Fibroblast of skin of scalp (primary cell): Measurements from ENCODE around the gene MAPK12.

ENCODE experiments used
- DNase-seq: peaks from one replicate; pipeline ENCODE4 v3.0.0-alpha.2; 2013

Gene MAPK12

DNA sequence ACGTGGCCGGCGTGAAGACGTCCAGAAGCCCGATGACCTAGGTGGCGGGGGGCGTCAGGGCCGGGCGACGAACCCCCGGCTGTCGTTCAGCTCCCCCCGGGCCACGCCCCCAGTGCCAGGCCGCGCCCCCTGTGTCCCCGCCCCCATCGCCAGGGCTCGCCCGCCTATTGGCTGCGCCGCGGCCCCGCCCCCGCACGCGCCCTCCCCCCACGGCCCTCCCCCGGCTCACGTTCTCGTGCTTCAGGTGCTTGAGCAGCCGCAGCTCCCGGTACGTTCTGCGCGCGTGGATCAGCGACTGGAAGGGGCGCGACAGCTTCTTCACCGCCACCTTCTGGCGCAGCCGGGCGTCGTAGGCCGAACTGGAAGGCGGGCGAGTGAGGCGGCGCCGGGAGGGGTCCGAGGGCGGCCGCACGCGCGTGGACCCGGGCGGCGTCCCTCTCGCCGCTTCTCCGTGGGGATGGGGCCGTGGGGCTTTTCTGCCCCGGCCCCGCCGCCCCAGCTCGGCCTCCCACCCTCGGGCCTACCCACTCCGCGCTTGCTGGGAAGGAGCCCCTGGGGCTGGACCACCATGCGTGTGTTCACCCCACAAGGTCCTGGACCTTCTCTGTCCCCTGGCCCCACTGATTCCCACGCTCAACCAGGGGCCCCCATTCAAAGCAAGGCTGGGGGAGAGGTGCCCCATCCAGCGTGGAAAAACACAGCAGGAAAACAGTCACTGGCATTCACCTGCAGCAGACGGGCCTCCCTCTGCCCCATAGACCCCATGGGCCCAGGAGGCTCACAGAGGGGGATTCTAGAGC, 6.3 kb upstream of the MAPK12 start:
- peak; percentile 62 for DNase-seq

DNA sequence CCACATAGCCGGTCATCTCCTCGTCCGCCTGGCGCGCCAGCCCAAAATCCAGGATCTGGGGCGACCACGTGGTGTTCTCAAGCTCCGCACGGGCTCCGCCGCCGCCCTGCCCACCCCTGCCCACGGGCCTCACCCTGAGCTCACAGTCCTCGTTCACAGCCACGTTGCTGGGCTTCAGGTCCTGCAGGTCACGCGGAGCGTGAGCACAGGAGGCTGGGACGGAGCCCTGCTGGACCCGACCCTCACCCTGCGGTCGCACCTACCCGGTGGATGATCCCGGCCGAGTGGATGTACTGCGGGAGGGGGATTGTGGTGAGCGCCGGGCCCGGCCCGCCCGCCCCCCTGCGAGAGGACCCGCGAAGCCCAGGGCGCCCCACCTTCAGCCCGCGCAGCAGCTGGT, 5.5 kb upstream of the MAPK12 start:
- DNase-seq = no peak

DNA sequence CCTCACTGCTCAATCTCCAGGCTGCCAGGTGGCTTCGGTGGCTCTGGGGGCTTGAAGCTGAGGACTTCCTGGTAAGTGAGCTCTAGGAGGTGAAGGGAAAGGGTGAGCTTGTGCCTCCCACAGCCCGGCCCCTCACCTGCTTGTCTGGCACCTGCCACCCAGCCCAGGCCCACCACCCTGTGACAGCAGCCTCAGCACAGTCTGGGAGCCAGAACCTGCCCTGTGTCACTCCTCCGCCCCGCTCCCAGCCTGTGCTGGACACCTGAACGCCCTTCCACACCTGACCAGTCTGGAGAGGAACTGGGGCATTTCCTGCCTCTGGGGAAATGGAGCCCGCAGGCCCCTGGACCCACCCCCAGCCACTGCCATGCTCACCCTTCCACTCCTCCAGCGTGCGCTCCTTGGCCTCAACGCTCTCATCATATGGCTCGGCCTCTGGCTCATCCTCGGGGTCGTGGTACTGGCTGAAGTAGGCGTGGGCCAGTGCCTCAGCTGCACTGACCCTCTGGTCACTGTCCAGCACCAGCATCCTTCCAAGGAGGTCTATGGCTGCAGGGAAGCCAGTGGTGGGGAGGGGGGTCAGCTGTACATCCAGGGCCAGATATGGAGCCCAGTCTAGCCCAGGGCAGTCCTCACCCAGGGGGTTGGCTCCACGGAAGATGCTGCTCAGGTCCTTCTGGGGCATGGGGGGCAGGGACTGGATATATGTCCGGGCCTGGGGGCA, 3.6 kb upstream of the MAPK12 start:
- DNase-seq = no peak

DNA sequence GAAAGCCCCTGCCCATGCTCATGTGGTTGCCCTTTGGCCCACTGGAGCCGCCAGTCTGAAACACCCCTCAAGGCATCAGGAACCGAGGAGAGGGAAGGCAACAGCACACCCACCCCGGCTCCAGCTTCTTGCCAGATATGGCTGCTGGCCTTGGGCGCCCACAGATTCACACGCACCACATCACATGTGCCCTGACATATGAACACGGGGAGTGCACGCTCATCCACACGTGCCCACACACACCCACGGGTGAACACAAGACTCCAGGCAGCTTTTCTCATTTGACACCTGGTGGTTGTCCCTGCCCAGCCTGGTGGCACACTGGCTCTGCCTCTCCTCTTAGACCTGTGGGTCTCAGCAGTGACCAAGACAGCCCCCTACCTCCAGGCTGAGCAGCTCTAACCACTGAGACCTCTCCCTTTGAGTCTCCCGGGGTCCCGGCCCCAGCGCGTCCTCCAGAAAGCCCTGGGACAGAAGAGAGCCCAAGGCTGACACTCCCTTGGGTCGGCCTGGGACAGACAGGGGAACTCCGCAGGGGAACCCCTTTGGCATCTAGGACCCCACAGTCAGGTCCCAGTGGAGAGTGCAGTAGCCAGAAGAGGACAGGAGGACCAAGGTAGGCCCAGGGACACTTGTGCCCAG, 2.7 kb upstream of the MAPK12 start:
- DNase-seq = no peak

DNA sequence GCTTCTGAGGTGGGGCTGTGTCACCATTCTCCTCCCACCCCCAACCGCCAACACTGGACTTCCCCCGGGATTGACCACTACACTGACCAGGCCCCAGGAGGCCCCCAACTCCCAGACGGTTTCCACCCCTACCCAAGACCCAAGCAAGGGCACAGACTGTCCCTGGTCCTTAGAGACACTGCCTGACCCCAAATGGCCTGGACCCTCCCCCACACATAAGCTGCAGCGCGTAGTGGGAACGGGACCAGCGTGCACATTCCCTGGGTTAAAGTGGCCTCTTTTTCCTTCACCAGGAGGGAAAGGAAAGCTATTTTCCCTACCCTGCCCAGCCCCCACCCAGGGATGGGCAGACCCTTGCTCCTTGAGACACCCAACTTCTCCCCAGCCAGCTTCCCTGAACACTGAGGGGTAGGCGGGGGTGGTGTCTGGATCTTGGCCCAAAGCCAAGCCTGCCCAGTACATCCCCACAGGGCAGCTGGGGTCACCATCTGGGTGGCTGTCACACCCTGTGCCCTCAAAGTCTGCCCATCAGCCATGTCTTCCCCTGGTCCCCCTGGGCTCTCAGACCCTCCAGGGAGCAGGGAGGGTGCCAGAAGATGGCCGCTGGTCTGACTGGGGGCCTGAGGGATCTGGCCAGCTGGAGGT, 1.6 kb upstream of the MAPK12 start:
- DNase-seq = no peak

DNA sequence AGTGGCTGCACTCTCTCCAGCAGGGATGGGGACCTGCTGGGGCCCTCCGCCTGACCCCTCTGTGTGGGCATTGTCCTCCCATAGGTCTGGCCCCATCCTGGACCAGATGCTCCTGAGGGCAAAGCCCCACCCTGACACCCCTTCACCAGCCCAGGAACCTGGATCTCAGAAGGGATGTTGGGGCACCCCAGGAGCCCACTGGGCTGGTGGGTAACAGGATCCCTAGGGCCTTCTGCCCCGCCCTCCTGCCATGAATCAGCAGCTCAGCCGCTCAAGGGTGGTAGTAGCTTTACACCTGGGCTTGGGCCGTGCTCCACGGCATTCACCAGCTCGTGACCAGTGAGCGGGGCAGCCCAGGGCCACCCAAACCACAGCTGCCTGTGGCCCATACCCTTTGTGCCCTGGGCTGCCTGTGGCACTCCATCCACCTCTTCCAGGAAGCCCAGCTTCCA, 1.0 kb upstream of the MAPK12 start:
- DNase-seq = no peak

DNA sequence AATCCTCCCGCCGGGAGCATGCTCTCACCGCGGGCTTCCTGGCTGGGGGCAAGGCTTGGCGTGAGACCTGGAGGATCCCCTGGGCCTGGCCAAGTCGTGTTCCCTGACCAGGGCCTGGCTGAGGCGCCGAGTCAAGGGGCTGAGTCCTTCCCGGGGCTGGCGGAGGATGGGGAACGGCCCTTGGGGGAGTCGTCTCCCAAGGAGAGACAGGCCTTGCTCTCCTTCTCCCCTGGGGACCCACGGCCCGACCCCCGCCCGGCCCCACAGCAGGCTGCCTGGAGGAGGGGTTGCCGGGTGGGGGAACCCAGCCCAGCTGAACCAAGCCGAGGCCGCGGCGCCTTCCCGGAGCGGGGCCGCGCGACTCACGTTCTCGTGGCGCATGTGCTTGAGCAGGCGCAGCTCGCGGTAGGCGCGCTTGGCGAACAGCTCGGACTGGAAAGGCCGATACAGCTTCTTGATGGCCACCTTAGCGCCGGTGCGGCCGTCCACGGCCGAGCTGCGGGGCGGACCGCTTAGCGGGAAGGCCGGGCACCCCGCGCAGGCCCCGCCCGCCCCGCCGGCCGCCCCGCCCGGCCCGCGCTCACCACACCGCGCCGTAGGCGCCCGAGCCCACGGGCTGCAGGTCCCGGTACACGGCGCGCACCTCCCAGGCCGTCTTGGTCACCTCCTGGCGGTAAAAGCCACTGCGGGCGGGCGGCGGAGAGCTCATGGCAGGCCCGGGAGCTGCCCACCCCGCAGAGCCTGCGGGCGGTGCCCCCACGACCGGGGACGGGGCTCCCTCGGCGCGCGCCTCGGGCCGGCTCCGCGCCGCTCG, 475 bp downstream of the MAPK12 start:
- peak; percentile 64 for DNase-seq

DNA sequence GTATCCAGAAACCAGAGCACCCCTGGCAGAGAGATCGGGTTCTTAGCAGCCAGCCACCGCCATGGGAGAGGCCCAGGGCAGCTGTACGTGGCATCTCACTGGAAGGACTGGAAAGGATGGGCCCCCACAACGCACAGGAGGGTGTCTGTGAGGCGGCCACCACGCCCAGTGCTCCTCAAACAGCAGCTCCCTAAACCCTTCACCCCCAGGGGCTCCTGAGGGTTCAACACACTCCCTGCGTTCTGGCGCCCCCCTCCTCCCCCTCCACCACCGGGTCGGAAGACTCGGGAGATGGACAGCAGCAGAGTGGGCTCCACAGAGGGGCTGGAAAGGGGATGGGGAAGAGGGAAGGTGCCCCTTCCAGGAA, 1.1 kb downstream of the MAPK12 start:
- peak; percentile 33 for DNase-seq

DNA sequence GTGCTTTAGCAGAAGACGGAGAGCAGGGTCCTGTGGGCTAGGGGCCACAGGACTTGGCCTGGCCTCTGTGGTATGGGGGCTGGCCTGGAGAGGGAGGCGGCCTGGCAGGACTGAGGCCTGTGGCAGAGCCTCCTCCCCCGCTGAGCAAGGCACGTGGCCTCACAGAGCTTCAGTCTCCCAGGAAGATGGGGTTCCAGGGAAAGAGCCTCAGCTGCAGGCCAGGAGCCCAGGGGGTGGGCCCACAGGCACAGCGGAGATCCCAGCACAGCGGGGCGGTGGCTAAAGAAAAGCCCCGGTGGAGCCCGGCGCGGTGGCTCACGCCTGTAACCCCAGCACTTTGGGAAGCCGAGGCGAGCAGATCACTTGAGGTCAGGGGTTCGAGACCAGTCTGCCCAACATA, 2.2 kb downstream of the MAPK12 start:
- DNase-seq = no peak

DNA sequence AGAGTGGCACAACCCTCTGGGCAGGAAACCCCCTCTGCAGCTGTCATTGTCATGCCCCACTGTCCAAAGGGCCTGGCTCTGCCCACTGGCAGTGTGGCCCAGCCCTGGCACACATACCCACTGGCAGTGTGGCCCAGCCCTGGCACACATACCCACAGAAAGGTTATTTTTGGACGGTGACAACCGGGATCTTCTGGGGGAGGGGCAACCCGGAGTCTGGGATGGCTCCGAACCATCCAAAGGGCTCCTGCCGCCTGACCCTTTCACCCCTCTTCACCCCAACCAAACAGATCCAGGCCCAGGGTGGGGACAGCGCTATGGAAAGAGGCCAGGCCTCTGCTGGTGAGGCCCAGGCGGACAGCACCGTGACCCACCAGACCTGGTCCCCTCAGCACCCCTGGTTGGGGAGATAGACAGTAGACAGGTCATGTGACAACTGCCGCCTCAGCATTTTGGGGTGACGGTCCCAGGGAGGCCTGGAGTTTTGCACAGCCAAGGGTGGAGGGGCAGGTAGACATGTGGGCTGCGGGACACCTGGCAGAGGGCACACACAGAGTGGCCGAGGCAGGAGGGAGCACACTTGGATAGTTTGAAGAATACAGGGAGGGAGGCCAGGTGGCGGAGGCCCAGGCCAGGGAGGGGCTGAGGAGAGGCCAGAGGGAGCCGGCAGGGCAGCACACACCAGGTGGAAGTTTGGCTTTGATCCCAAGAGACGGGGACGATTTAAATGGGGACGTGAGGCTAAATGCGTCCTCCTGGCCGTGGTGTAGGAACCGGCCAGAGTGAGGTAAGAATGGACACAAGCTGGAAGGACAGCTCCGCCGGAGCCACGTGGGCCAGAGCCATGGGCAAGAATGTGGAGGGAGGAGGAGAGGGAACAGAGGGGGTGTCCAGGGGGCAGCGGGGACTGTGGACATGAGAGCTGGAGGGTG, 2.9 kb downstream of the MAPK12 start:
- no peak for DNase-seq

DNA sequence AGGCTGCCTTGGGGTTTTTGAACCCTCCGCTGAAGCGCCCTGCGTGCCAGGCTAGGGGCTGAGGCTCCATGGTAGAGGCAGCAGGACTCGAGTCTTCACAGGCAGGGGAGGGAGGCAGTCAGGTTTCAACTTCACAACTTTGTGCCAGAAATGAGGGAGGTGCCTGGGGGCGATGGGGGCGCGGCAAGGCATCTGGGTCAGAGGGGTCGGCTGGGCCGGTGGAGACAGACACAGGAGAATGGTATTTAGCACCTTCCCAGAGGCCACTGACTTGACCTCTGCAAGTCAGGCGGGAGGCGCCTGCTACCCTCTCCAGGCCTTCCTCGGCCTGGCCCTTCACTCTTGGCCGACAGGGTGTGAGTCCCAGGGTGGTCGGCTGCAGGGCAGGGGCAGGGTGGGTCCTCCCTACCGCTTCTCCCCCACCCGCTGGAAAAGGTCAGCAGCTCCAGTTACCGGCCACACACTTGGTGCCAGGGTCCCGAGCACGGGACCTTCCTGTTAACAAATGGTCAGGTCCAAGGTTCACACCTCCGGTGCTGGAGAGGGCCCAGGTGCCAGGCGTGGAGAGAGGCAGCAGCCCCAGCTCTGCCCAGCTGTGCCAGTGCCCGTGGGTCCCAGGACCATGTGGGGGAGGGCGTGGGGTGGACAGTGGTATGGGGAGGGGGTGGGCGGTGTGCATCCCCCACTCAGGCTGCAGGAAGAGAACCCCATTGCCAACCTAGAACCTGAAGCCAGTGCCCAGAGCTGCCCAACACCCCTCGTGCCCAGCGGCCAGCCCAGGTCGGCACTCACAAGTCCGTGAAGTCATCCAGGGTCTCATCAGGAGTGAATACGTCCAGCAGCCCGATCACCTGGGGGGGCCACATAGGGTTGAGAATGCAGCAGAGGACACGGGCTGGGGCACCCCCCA, 3.8 kb downstream of the MAPK12 start:
- no peak for DNase-seq

DNA sequence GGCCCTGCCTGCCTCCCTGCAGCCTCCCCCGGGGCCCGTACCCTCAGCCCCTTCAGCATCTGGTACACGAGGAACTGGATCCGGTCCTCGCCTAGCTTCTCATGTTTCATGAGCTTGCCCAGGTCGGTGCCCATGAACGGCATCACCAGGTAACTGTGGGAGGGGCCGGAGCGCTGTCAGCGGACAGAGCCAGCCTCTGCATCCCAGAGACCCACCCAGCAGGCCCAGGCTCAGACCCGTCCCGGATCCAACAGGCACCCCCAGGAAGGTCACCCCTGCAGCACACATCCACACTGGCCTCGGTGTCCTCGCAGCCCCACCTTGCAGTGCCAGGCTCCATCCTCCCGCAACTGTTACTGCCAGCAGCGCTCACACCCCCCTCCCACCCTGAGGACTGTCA, 4.4 kb downstream of the MAPK12 start:
- DNase-seq = no peak

DNA sequence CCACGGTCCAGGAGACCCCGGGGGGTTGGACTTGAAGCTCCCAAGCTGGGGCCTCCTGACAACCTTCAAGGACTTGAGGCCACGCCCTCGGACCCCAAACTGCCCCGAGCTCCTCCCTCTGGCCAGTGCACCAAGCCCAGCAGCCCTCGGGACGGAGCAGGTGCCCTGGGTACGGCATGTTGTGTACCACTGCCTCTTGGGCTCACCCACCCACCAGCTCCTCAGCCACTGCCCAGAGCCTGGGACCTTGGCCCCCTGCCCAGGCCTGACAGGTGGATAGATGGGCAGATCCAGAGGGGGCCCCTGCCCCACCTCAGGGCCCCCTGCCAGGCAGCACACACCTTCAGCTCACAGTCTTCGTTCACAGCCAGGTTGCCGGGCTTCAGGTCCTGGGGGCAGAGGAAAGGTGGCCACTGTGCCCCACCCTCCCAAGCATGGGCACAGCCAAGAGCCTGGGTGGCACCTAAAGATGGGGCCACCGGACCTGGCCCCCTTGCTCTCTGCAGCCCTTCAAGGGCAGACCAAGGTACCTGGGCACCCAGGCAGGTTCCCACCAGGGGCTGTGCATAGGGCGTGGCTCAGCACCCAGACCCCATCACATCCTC, 5.1 kb downstream of the MAPK12 start:
- DNase-seq = no peak

DNA sequence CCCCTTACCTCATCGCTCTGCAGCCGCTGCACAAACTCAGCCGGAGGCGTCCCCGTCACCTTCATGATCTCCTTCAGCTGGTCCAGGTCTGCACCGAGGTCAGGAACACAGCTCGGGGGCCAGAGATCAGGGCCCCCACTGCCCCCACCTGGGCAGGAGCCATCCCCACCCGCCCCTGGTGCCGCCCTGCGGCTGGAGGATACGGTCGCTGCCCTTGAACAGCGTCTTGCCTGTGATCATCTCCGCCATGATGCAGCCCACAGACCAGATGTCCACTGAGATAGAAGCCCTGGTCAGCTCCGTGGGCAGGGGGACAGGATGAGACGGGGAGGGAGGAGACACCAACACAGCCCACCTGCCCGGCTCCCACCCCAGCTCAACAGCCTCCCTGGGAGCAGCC, 5.9 kb downstream of the MAPK12 start:
- no peak for DNase-seq

DNA sequence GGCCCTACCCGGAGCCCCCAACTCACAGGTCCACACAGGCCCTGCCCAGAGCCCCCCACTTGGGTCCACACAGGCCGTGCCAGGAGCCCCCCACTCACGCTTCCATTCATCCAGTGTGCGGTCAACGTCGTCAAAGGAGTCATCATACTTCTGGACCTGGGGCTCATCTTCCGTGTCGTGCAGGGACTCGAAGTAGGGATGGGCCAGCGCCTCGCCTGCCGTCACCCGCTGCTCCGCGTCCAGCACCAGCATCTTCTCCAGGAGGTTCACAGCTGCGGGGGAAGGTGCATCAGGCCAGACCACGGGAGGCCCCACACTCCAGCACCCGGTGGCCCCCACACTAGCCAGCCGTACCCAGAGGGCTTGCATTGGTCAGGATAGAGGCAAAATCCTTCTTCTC, 6.4 kb downstream of the MAPK12 start:
- DNase-seq = no peak

DNA sequence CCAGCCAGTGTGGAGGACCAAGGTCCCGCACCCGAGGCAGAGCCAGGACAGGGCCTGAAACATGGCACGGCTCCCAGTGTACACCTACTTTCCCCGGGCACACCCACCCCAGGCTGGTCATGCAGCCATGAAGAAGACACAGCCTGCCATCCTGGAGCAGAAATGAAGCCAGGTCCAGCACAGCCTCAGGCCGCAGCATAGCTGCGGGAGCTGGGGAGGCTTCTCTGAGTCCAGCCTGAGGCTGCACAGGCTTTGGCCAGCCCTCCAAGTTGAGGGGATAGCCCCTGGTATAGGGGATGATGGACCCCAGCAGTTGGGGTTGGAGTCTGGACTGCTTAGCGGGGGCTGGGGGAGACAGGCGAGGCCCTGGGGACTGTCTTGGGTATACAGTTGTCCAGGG, 7.5 kb downstream of the MAPK12 start:
- DNase-seq = no peak

DNA sequence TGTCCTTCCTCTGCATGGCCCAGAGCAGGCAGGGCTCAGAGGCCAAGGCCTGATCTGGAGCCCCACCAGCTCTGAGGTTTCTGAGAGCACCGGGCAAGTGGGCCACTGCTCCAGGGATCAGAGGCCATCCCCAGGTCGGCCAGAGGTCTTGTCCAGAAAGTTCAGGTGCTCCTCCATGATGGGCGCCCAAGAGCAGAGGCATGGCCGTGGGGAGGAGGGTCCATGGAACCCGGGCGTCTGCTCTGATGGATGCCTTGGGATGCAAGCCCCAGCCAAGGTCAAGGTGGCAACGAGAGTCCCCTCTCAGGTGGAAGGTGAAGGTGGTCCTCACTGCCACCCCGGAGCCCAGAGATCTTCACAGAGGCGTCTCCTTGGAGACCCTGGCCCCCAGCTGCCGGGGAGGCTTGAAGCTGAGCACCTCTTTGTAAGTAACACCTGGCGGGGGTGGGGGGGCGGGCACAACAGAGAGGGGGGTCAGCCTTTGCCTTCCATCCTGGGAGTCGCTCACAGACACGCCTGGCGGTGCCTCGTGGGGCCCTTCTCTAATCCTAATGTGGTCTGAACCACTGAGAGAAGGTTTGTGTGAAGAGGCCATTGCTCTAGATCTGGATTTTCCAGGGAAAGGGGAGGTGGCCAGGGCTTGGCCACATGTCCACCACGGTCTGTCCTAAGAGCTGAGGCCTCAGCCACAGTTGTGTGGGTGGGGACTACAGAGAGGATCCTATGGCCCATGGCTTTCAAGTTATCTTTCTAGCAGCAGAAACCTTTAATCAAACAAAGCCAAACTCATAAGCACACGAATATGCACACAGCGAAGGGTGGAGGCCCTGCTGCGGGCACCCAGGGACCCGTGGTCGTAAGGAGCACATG, 8.2 kb downstream of the MAPK12 start:
- DNase-seq = no peak
